ENCODE data around the gene AFDN.

AFDN gene

GRCh38 chr6:167819576-167819975, 7.1 kb upstream of the AFDN start:
- no peak for DNase-seq (ENCODE audit: low read depth)

GRCh38 chr6:167820681-167821080, 6.0 kb upstream of the AFDN start:
- no peak for DNase-seq (ENCODE audit: low read depth)

GRCh38 chr6:167824591-167825331, 1.9 kb upstream of the AFDN start:
- no peak for DNase-seq (ENCODE audit: low read depth)

- no peak for DNase-seq (ENCODE audit: low read depth)
Observed at GRCh38 chr6:167825332-167826229, 1.1 kb upstream of the AFDN start.

- no peak for DNase-seq (ENCODE audit: low read depth)
Observed at GRCh38 chr6:167826230-167826895, 348 bp upstream of the AFDN start.

GRCh38 chr6:167827583-167828324, 1.0 kb downstream of the AFDN start:
- peak; percentile 3 for DNase-seq (ENCODE audit: low read depth)

- DNase-seq (ENCODE audit: low read depth): no peak
Observed at GRCh38 chr6:167828325-167828956, 1.7 kb downstream of the AFDN start.

GRCh38 chr6:167829513-167829912, 2.8 kb downstream of the AFDN start:
- DNase-seq (ENCODE audit: low read depth): no peak

- DNase-seq (ENCODE audit: low read depth): no peak
Observed at GRCh38 chr6:167831281-167831828, 4.6 kb downstream of the AFDN start.

GRCh38 chr6:167832497-167833395, 6.0 kb downstream of the AFDN start:
- no peak for DNase-seq (ENCODE audit: low read depth)

GRCh38 chr6:167833396-167833763, 6.7 kb downstream of the AFDN start:
- no peak for DNase-seq (ENCODE audit: low read depth)

GRCh38 chr6:167835260-167835659, 8.5 kb downstream of the AFDN start:
- DNase-seq (ENCODE audit: low read depth): no peak

GRCh38 chr6:167836721-167837120, 10.0 kb downstream of the AFDN start:
- no peak for DNase-seq (ENCODE audit: low read depth)

- no peak for DNase-seq (ENCODE audit: low read depth)
Observed at GRCh38 chr6:167838207-167838748, 11.6 kb downstream of the AFDN start.

- DNase-seq (ENCODE audit: low read depth): no peak
Observed at GRCh38 chr6:167839343-167839742, 12.6 kb downstream of the AFDN start.

- no peak for DNase-seq (ENCODE audit: low read depth)
Observed at GRCh38 chr6:167839755-167840154, 13.0 kb downstream of the AFDN start.

GRCh38 chr6:167840160-167840525, 13.4 kb downstream of the AFDN start:
- DNase-seq (ENCODE audit: low read depth): no peak

GRCh38 chr6:167840526-167841179, 13.9 kb downstream of the AFDN start:
- DNase-seq (ENCODE audit: low read depth): no peak

- no peak for DNase-seq (ENCODE audit: low read depth)
Observed at GRCh38 chr6:167841981-167842380, 15.3 kb downstream of the AFDN start.
